Uterus (tissue), 4 donors: ENCODE measurements around the gene RBMS1. TPM values are rescaled to one million over a fixed set of nuclear protein-coding genes. Genes with fewer than 3 reads are reported as not detected.
A peak's percentile ranks its signal among the peaks of the same experiment; 100 is the strongest.

Source experiments
- DNase-seq, 2 donors: peaks; one replicate each; pipeline ENCODE4 v3.0.0-alpha.2; 2019 to 2020
- H3K27ac ChIP-seq, 2 donors: fragments of 200-600 bp; sonication (generic); 1 replicate in 1 of 2; 2 replicates in 1 of 2; pipeline ENCODE4 v1.5.1; 2016 to 2018
- H3K27me3 ChIP-seq, 2 donors: fragments of 200-600 bp; sonication (generic); one replicate each; pipeline ENCODE4 v1.5.1; 2018 to 2019; ENCODE audit warnings: control low read depth in 1 of 2
- H3K36me3 ChIP-seq, 2 donors: fragments of 200-600 bp; sonication (generic); one replicate each; pipeline ENCODE4 v1.5.1; 2019; ENCODE audit warnings: control low read depth in 1 of 2
- H3K4me1 ChIP-seq, 2 donors: fragments of 200-600 bp; sonication (generic); one replicate each; pipeline ENCODE4 v1.5.1; 2018 to 2019; ENCODE audit warnings: control low read depth in 1 of 2
- H3K4me3 ChIP-seq, 2 donors: fragments of 200-600 bp; sonication (generic); 1 replicate in 1 of 2; 2 replicates in 1 of 2; pipeline ENCODE4 v1.5.1; 2018 to 2019; ENCODE audit warnings: mild to moderate bottlenecking in 1 of 2
- H3K9me3 ChIP-seq, 2 donors: fragments of 200-600 bp; sonication (generic); one replicate each; pipeline ENCODE4 v1.5.1; 2019; ENCODE audit warnings: control low read depth in 1 of 2
- POLR2A ChIP-seq, 2 donors: fragments of 450-650 bp; IDR thresholded peaks; one replicate each; pipeline ENCODE4 v1.6.1; 2016; ENCODE audit warnings: antibody characterized with exemption in 2 of 2, mild to moderate bottlenecking in 1 of 2, moderate library complexity in 1 of 2
- intact Hi-C: fragments of 100-400 bp; cut with DNase I; formaldehyde crosslinking; loops from one replicate; pipeline ENCODE4 v1.15.1; 2023; ENCODE audit warnings: low total_unique reads
- total RNA-seq, 4 donors: library from RNA; depleted of rRNA in 3 of 4; stranded (reverse); fragments of >200 nt in 3 of 4; gene quantifications; one replicate each; pipeline versions ENCODE4 v1.1.0 to v1.2.4, GENCODE V29; 2014 to 2023
- TF ChIP-seq, protein P1 (sequence below), 4 experiments: fragments of 200-600 bp in 2 of 4; fragments of 450-650 bp in 2 of 4; sonication (generic) in 2 of 4; IDR thresholded peaks; one replicate each; pipeline ENCODE4 v1.5.1; 2016 to 2019; ENCODE audit warnings: antibody characterized with exemption in 4 of 4, mild to moderate bottlenecking in 2 of 4, moderate library complexity in 1 of 4
- donor health status: DM: yes; HTN: yes; CAD: no.

The RBMS1 gene
- total RNA-seq, 4 donors from 2014 or later: 30.5 to 149 (median 88.9) TPM

DNA sequence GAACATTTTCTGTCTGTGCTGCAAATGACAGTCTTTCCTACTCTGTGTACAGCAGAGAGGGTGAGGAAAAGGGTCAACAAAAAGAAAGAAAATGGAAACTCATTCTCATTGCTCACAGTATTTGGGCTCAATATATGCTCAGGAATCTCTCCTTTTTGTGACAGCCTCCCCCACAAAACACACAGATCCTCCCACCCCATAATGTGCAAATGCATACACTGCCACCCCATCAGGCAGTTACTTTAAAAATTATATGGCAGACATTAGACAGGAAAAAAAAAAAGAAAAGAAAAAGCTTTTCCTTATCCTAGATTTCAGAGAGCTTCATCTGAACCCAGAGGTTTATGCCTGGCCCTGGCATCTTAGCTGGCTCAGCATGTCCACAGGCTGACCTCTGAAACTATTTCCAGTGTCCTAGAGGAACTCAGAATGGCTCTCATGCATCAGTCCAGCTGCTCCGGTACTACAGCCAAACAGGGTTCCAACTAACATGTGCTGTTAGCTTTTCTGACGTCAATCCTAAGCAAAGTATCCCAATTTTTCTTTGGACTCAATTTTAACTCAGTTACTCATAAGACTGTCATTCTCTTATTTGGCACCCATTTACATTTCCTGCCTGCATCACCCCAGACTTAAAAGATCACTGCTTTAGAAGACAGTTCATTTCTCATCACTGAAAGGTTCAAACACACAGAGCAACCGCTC, 105.9 kb downstream of the RBMS1 start:
- H3K4me3 ChIP-seq: no peak overlapping the region
- TF ChIP-seq, protein P1, sequence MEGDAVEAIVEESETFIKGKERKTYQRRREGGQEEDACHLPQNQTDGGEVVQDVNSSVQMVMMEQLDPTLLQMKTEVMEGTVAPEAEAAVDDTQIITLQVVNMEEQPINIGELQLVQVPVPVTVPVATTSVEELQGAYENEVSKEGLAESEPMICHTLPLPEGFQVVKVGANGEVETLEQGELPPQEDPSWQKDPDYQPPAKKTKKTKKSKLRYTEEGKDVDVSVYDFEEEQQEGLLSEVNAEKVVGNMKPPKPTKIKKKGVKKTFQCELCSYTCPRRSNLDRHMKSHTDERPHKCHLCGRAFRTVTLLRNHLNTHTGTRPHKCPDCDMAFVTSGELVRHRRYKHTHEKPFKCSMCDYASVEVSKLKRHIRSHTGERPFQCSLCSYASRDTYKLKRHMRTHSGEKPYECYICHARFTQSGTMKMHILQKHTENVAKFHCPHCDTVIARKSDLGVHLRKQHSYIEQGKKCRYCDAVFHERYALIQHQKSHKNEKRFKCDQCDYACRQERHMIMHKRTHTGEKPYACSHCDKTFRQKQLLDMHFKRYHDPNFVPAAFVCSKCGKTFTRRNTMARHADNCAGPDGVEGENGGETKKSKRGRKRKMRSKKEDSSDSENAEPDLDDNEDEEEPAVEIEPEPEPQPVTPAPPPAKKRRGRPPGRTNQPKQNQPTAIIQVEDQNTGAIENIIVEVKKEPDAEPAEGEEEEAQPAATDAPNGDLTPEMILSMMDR (IDR thresholded peaks at IDR 0.05): no peak
- TF ChIP-seq POLR2A (IDR thresholded peaks at IDR 0.05): no peak
- no peaks in the 10 kb centered on the region for H3K27me3 ChIP-seq
- peak overlapping the region; percentile 77 to 82 for H3K27ac ChIP-seq
- peak; percentile 77 to 82 for DNase-seq
- intact Hi-C loops: no loop called here
- H3K4me1 ChIP-seq: peaks cover 0 to 21% of the 10 kb centered on the region in 2 donors
- H3K9me3 ChIP-seq: no peaks in the 10 kb centered on the region
- H3K36me3 ChIP-seq: no peaks in the 10 kb centered on the region

DNA sequence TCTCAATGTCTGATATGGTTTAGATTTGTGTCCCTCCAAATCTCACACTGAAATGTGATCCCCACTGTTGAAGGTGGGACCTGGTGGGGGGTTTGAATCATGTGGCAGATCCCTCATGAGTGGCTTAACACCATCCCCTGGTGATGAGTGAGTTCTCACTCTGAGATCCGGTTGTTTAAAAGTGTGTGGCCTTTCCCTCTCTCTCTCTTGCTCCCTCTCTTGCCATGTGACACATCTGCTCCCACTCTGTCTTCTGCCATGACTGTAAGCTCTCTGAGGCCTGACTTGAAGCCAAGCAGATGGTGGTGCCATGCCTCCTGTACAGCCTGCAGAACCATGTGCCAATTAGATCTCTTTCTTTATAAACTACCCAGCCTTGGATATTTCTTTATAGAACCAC, 108.8 kb downstream of the RBMS1 start:
- TF ChIP-seq POLR2A (IDR thresholded peaks at IDR 0.05): no peak
- TF ChIP-seq, protein P1 (IDR thresholded peaks at IDR 0.05): no peak
- H3K27ac ChIP-seq: peak overlapping the region in 1 of 2 donors; percentile 14
- intact Hi-C loops: no loop called here
- H3K27me3 ChIP-seq: no peaks in the 10 kb centered on the region
- no peaks in the 10 kb centered on the region for H3K36me3 ChIP-seq
- no peak overlapping the region for H3K4me3 ChIP-seq
- peaks cover 3 to 28% of the 10 kb centered on the region in 2 donors for H3K4me1 ChIP-seq
- H3K9me3 ChIP-seq: no peaks in the 10 kb centered on the region
- no peak for DNase-seq

DNA sequence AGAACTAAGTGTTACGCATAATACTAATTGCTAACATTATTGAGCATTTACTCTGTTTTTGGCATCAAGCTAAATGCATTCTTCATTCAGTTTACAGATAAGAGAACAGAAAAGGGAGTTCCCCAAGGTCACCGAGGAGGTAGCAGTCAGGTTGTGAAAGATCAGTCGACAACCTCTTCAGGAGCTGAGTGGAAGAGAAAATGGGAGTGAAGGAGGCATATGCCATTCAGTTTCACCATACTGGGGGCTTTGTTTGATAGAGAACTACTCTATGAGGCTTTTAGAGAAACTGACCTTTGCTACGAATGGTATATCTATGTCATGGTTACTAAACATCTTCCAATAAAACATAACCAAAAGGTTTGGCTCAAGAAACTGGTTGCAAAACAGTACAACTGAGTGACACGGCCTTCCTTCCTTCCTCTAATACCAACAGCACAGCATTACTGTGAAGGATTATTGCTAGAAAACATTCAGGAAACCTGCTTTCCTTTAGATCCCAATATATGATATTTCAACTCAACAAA, 112.1 kb downstream of the RBMS1 start:
- peak overlapping the region; percentile 26 to 64 for H3K27ac ChIP-seq
- no peak for TF ChIP-seq POLR2A (IDR thresholded peaks at IDR 0.05)
- TF ChIP-seq, protein P1 (IDR thresholded peaks at IDR 0.05): no peak
- H3K27me3 ChIP-seq: no peaks in the 10 kb centered on the region
- no peak for DNase-seq
- H3K9me3 ChIP-seq: no peaks in the 10 kb centered on the region
- peaks cover 7 to 24% of the 10 kb centered on the region in 2 donors for H3K4me1 ChIP-seq
- no peak overlapping the region for H3K4me3 ChIP-seq
- H3K36me3 ChIP-seq: no peaks in the 10 kb centered on the region
- intact Hi-C loops: no loop called here

DNA sequence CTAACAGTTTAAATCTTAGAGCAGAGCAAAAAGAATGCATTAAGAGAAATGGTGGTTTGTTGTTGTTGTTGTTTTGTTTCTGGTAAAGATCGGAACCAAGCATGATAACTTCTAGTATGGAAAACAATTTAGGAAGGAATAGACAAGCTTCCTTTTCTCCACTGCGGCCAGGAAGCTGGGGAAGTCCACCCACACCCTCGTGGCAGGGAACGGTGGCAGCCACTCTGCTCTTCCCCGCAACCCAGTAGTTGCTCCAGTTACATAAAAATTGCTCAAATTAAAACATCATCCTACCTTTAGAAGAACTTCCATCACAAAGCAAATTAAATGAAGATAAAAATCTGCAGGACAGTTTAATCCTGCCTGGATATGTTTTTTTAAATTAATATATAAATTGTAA, 113.0 kb downstream of the RBMS1 start:
- intact Hi-C loops: no loop called here
- TF ChIP-seq POLR2A (IDR thresholded peaks at IDR 0.05): no peak
- TF ChIP-seq, protein P1 (IDR thresholded peaks at IDR 0.05): no peak
- Histone ChIP-seq H3K27ac (peak overlapping the region; percentile 60 to 64), H3K36me3 (no peaks in the 10 kb centered on the region), H3K4me3 (no peak overlapping the region), H3K27me3 (no peaks in the 10 kb centered on the region), H3K9me3 (no peaks in the 10 kb centered on the region), H3K4me1 (peaks cover 7 to 24% of the 10 kb centered on the region in 2 donors)
- DNase-seq: no peak

DNA sequence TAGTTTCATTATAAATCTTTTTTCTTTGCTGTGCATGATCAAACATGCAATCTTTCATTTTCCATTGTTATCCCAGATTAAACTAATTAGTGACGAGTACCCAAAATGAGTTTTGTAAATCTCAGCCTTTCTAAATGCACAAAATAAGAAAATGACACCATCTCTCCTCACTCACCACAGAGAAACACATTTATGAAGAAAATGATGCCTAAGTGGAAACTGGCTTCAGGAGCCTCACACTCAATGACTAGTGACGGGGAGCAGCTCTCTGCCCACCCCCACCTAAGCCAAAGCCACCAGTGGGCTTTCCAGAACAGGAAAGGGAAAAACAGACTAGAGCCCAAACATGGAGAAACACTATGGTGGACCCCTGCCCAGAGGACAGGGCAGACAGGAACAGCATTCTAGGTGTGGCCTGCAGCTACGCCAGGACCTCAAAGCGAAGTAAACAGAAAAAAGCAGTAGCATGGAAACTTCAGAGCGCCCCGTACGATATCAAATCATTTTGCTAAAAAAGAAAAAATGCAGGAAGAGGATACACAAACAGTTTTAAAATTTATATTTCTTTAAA, 113.5 kb downstream of the RBMS1 start:
- H3K4me1 ChIP-seq: peaks cover 11 to 24% of the 10 kb centered on the region in 2 donors

More for the DNA sequence above, 113.5 kb downstream of the RBMS1 start:
- intact Hi-C loops: no loop called here
- no peaks in the 10 kb centered on the region for H3K9me3 ChIP-seq
- H3K36me3 ChIP-seq: no peaks in the 10 kb centered on the region
- H3K27me3 ChIP-seq: no peaks in the 10 kb centered on the region
- TF ChIP-seq, protein P1 (IDR thresholded peaks at IDR 0.05): no peak
- TF ChIP-seq POLR2A (IDR thresholded peaks at IDR 0.05): no peak
- no peak for DNase-seq
- H3K27ac ChIP-seq: peak overlapping the region; percentile 60 to 64
- H3K4me3 ChIP-seq: no peak overlapping the region
